ENCODE measurements around the gene ABCG1.

Gene ABCG1

GRCh38 chr21:42219606-42220137, 732 bp downstream of the ABCG1 start:
- H4K20me1 ChIP-seq (ENCODE audit: insufficient read depth, low read length): no peaks in the 10 kb centered on the region
- no peaks in the 10 kb centered on the region for H3K9me3 ChIP-seq (replicated peaks; ENCODE audit: insufficient read depth, low read length)
- no peaks in the 10 kb centered on the region for H3K36me3 ChIP-seq (replicated peaks; ENCODE audit: insufficient read depth, low read length)
- H3K27me3 ChIP-seq (replicated peaks; ENCODE audit: insufficient read depth, low read length): peaks cover 78% of the 10 kb centered on the region
- 0 out of 2 replicates have a peak, but pooled peaks cover 3% of the 10 kb centered on the region for H3K4me1 ChIP-seq (ENCODE audit: low read length)
- H3F3A ChIP-seq (ENCODE audit: insufficient read depth, low read length): peaks cover 3% of the 10 kb centered on the region; the same call in 1 of the 2 replicates
- H3K79me2 ChIP-seq (ENCODE audit: low read length): no peaks in the 10 kb centered on the region
- H3K4me3 ChIP-seq (ENCODE audit: low read length): peak overlapping the region; percentile 66
- TF ChIP-seq EZH2 (optimal IDR thresholded peaks at IDR 0.05; ENCODE audit: low read depth, low read length) (no peak), EZH2phosphoT487 (IDR thresholded peaks at IDR 0.05; ENCODE audit: low read length) (peak; percentile 12; the same call in 1 of the 2 replicates)
- peak overlapping the region; percentile 98 for H3K4me2 ChIP-seq (ENCODE audit: low read depth, low read length)
- H3K9me2 ChIP-seq (replicated peaks; ENCODE audit: insufficient read depth, low read length): no peaks in the 10 kb centered on the region
- H3K9ac ChIP-seq (ENCODE audit: low read length): peak overlapping the region; percentile 34; the same call in 1 of the 2 replicates
- H2AFZ ChIP-seq (ENCODE audit: low read length): peak overlapping the region; percentile 39
- DNase-seq: peak; percentile 5
- H3K27ac ChIP-seq (ENCODE audit: low read length): no peak overlapping the region; the same call in 1 of the 2 replicates

- H3F3A ChIP-seq (ENCODE audit: insufficient read depth, low read length): peaks cover 3% of the 10 kb centered on the region; the same call in 1 of the 2 replicates
Measured at GRCh38 chr21:42220138-42220701, 1.3 kb downstream of the ABCG1 start.

GRCh38 chr21:42221581-42222345, 2.8 kb downstream of the ABCG1 start:
- no peaks in the 10 kb centered on the region for H4K20me1 ChIP-seq (ENCODE audit: insufficient read depth, low read length)
- H3F3A ChIP-seq (ENCODE audit: insufficient read depth, low read length): peaks cover 3% of the 10 kb centered on the region; the same call in 1 of the 2 replicates
- no peak for DNase-seq
- H3K27me3 ChIP-seq (replicated peaks; ENCODE audit: insufficient read depth, low read length): peaks cover 70% of the 10 kb centered on the region
- H3K27ac ChIP-seq (ENCODE audit: low read length): no peak overlapping the region
- H3K9me2 ChIP-seq (replicated peaks; ENCODE audit: insufficient read depth, low read length): no peaks in the 10 kb centered on the region
- H3K79me2 ChIP-seq (ENCODE audit: low read length): no peaks in the 10 kb centered on the region
- H3K4me1 ChIP-seq (ENCODE audit: low read length): 0 out of 2 replicates have a peak, but pooled peaks cover 3% of the 10 kb centered on the region
- no peak overlapping the region for H3K4me3 ChIP-seq (ENCODE audit: low read length)
- no peaks in the 10 kb centered on the region for H3K9me3 ChIP-seq (replicated peaks; ENCODE audit: insufficient read depth, low read length)
- no peaks in the 10 kb centered on the region for H3K36me3 ChIP-seq (replicated peaks; ENCODE audit: insufficient read depth, low read length)
- H2AFZ ChIP-seq (ENCODE audit: low read length): no peak overlapping the region
- no peak for TF ChIP-seq EZH2 (optimal IDR thresholded peaks at IDR 0.05; ENCODE audit: low read depth, low read length)
- no peak for TF ChIP-seq EZH2phosphoT487 (IDR thresholded peaks at IDR 0.05; ENCODE audit: low read length)
- TF ChIP-seq CTCF (IDR thresholded peaks at IDR 0.05; ENCODE audit: low read length): no peak
- H3K9ac ChIP-seq (ENCODE audit: low read length): no peak overlapping the region
- H3K4me2 ChIP-seq (ENCODE audit: low read depth, low read length): no peak overlapping the region

More at GRCh38 chr21:42220138-42220701, 1.3 kb downstream of the ABCG1 start:
- Histone ChIP-seq H3K4me3 (ENCODE audit: low read length) (peak overlapping the region; percentile 66), H3K79me2 (ENCODE audit: low read length) (no peaks in the 10 kb centered on the region), H3K4me1 (ENCODE audit: low read length) (0 out of 2 replicates have a peak, but pooled peaks cover 3% of the 10 kb centered on the region), H3K9me3 (replicated peaks; ENCODE audit: insufficient read depth, low read length) (no peaks in the 10 kb centered on the region), H3K27ac (ENCODE audit: low read length) (no peak overlapping the region; the same call in 1 of the 2 replicates), H3K9me2 (replicated peaks; ENCODE audit: insufficient read depth, low read length) (no peaks in the 10 kb centered on the region), H3K27me3 (replicated peaks; ENCODE audit: insufficient read depth, low read length) (peaks cover 79% of the 10 kb centered on the region), H4K20me1 (ENCODE audit: insufficient read depth, low read length) (no peaks in the 10 kb centered on the region), H3K4me2 (ENCODE audit: low read depth, low read length) (peak overlapping the region; percentile 98), H3K36me3 (replicated peaks; ENCODE audit: insufficient read depth, low read length) (no peaks in the 10 kb centered on the region), H2AFZ (ENCODE audit: low read length) (peak overlapping the region; percentile 39), H3K9ac (ENCODE audit: low read length) (peak overlapping the region; percentile 34; the same call in 1 of the 2 replicates)
- no peak for TF ChIP-seq EZH2 (optimal IDR thresholded peaks at IDR 0.05; ENCODE audit: low read depth, low read length)
- TF ChIP-seq CTCF (IDR thresholded peaks at IDR 0.05; ENCODE audit: low read length): no peak
- TF ChIP-seq EZH2phosphoT487 (IDR thresholded peaks at IDR 0.05; ENCODE audit: low read length): no peak
- DNase-seq: peak; percentile 79
